SK-N-SH (cell line): ENCODE results near the gene BICC1. TPM values are rescaled to one million over a fixed set of nuclear protein-coding genes. Genes with fewer than 3 reads are reported as not detected.

Experiments
- CTCF ChIA-PET: fragments of 300-600, 350-600 bp; formaldehyde crosslinking; extraction: SDS; loops from one replicate; lab custom pipeline; 2021; lab: Yijun Ruan, JAX
- POLR2A ChIA-PET: fragments of 350-600 bp; sonication (Branson Sonifier 250); formaldehyde crosslinking; extraction: SDS; loops from one replicate; lab custom pipeline; 2020; ENCODE audit warnings: antibody characterized with exemption, inconsistent platforms; lab: Yijun Ruan, JAX
- DNase-seq: peaks from one replicate; pipeline ENCODE4 v3.0.0; 2012
- H2AFZ ChIP-seq: fragments of 200-600 bp; sonication (generic); 2 replicates; pipeline ENCODE4 v1.8.1; 2016; ENCODE audit warnings: antibody characterized with exemption, mild to moderate bottlenecking, low read depth
- H3F3A ChIP-seq: fragments of 200-600 bp; sonication (generic); replicated peaks from 2 replicates; pipeline ENCODE3; 2016; ENCODE audit warnings: antibody characterized with exemption, mild to moderate bottlenecking; ENCODE audit not compliant: insufficient read depth
- H3K27ac ChIP-seq, 2 experiments: fragments of 200-500 bp in 1 of 2; fragments of 200-600 bp in 1 of 2; sonication (Bioruptor generic) in 1 of 2; sonication (generic), shearing (Covaris generic) in 1 of 2; 2 replicates each; pipeline versions ENCODE4 v1.5.1 to v1.6.1; 2014 to 2016; ENCODE audit warnings: low read depth in 2 of 2, inconsistent platforms in 1 of 2, low read length in 1 of 2, mild to moderate bottlenecking in 1 of 2, mixed read lengths in 1 of 2
- H3K27me3 ChIP-seq: fragments of 200-600 bp; sonication (generic), shearing (Covaris generic); 2 replicates; pipeline ENCODE4 v1.6.1; 2016; ENCODE audit warnings: mixed run types; ENCODE audit not compliant: insufficient read depth
- H3K36me3 ChIP-seq, 2 experiments: fragments of 200-500 bp in 1 of 2; fragments of 200-600 bp in 1 of 2; sonication (Bioruptor generic) in 1 of 2; sonication (generic) in 1 of 2; replicated peaks in 1 of 2; 2 replicates each; pipeline versions ENCODE3 to v1.5.1; 2014 to 2016; ENCODE audit warnings: low read length in 1 of 2, mild to moderate bottlenecking in 1 of 2; ENCODE audit not compliant: insufficient read depth in 2 of 2, control insufficient read depth in 1 of 2
- H3K4me1 ChIP-seq, 2 experiments: fragments of 200-500 bp in 1 of 2; fragments of 200-600 bp in 1 of 2; sonication (Bioruptor generic) in 1 of 2; sonication (generic), shearing (Covaris generic) in 1 of 2; 2 replicates each; pipeline versions ENCODE4 v1.5.1 to v1.6.1; 2014 to 2016; ENCODE audit warnings: low read depth in 1 of 2, low read length in 1 of 2, mixed run types in 1 of 2; ENCODE audit not compliant: insufficient read depth in 2 of 2, control insufficient read depth in 1 of 2
- H3K4me2 ChIP-seq: fragments of 200-600 bp; sonication (generic), shearing (Covaris generic); 2 replicates; pipeline ENCODE4 v1.6.1; 2017; ENCODE audit warnings: mixed run types
- H3K4me3 ChIP-seq, 2 experiments: fragments of 200-500 bp in 1 of 2; fragments of 200-600 bp in 1 of 2; sonication (Bioruptor generic) in 1 of 2; sonication (generic), shearing (Covaris generic) in 1 of 2; 2 replicates each; pipeline versions ENCODE4 v1.5.1 to v1.8.1; 2014 to 2016; ENCODE audit warnings: low read depth in 2 of 2, inconsistent platforms in 1 of 2, low read length in 1 of 2, mild to moderate bottlenecking in 1 of 2, mixed read lengths in 1 of 2, moderate library complexity in 1 of 2
- H3K79me2 ChIP-seq: fragments of 200-600 bp; sonication (generic); 2 replicates; pipeline ENCODE4 v1.8.1; 2017; ENCODE audit warnings: mild to moderate bottlenecking; ENCODE audit not compliant: insufficient read depth
- H3K9ac ChIP-seq: fragments of 200-600 bp; sonication (generic); 2 replicates; pipeline ENCODE4 v1.6.1; 2017; ENCODE audit warnings: mixed run types
- H3K9me2 ChIP-seq: fragments of 200-600 bp; sonication (generic); 2 replicates; pipeline ENCODE4 v1.6.1; 2017; ENCODE audit warnings: mixed run types
- H3K9me3 ChIP-seq: fragments of 200-600 bp; sonication (generic); 2 replicates; pipeline ENCODE4 v1.6.1; 2017; ENCODE audit warnings: mixed run types, mild to moderate bottlenecking, moderate library complexity
- H4K20me1 ChIP-seq: fragments of 200-600 bp; sonication (generic); 2 replicates; pipeline ENCODE4 v1.6.1; 2017; ENCODE audit warnings: mild to moderate bottlenecking, mixed run types; ENCODE audit not compliant: insufficient read depth
- CHD2 ChIP-seq: fragments of 150-350 bp; IDR thresholded peaks from 2 replicates; pipeline ENCODE4 v1.6.1; 2018; ENCODE audit warnings: low read length; ENCODE audit not compliant: partially characterized antibody
- EP300 ChIP-seq, 2 experiments: IDR thresholded peaks; 2 replicates each; pipeline versions ENCODE4 v1.4.0 to v1.6.1; 2012; ENCODE audit warnings: borderline replicate concordance in 1 of 2, low read depth in 1 of 2, low read length in 1 of 2
- IRF3 ChIP-seq: fragments of 150-350 bp; IDR thresholded peaks from 2 replicates; pipeline ENCODE4 v1.6.1; 2016; ENCODE audit warnings: mild to moderate bottlenecking, low read depth, low read length
- JUND ChIP-seq: IDR thresholded peaks from 2 replicates; pipeline ENCODE4 v1.4.0; 2012
- MEF2A ChIP-seq: IDR thresholded peaks from 2 replicates; pipeline ENCODE4 v1.4.0; 2012; ENCODE audit warnings: low read depth, borderline replicate concordance
- NFIC ChIP-seq: IDR thresholded peaks from 2 replicates; pipeline ENCODE4 v1.4.0; 2012; ENCODE audit warnings: borderline replicate concordance
- NRF1 ChIP-seq: IDR thresholded peaks from 2 replicates; pipeline ENCODE4 v1.6.1; 2012; ENCODE audit warnings: low read depth, mild to moderate bottlenecking, low read length
- PBX3 ChIP-seq: IDR thresholded peaks from 2 replicates; pipeline ENCODE4; 2012
- TCF12 ChIP-seq: IDR thresholded peaks from 2 replicates; pipeline ENCODE4 v1.4.0; 2012
- TEAD4 ChIP-seq: IDR thresholded peaks from 2 replicates; pipeline ENCODE4 v1.4.0; 2012; ENCODE audit warnings: mild to moderate bottlenecking, borderline replicate concordance; ENCODE audit not compliant: insufficient read depth
- ZBTB33 ChIP-seq: IDR thresholded peaks from 2 replicates; pipeline ENCODE4 v1.4.0; 2012; ENCODE audit warnings: low read depth, borderline replicate concordance
- WGBS: methylation state at CpG from one replicate; pipeline ENCODE4 v1.1.6; 2017; ENCODE audit warnings: low lambda C conversion rate; 5-methylcytosine and 5-hydroxymethylcytosine counted together
- polyA plus RNA-seq, 3 experiments: library from polyadenylated mRNA; depleted of rRNA; stranded (reverse); fragments of >200 nt; gene quantifications; 2 replicates each; pipeline ENCODE4 v1.2.3, GENCODE V29; 2012

The BICC1 gene
- polyA plus RNA-seq, 1 of the 3 experiments (the other 2 are of a cell fraction): 1.5 TPM

- Histone ChIP-seq H3K79me2 (no peaks in the 10 kb centered on the region), H3K4me1 (peaks cover 15 to 30% of the 10 kb centered on the region in 2 experiments), H3K27me3 (no peaks in the 10 kb centered on the region), H3F3A (peaks cover 13% of the 10 kb centered on the region)
- TF ChIP-seq TCF12 (peak; percentile 52; the same call in 1 of the 2 replicates), JUND (peak; percentile 43), NFIC (peak; percentile 77), CHD2 (no peak), ZBTB33 (no peak), TEAD4 (0 out of 2 replicates have a peak, but pooled peaks have one; percentile 18)
- TF ChIP-seq, all 33 proteins: peak for 4
- ChIA-PET POLR2A (no interaction called here), CTCF (interaction anchor here (1.1 kb wide), 2 partner anchors 53 to 63 kb away, joined by 3 read pairs; no protein-coding TSS in a partner anchor)
- Histone ChIP-seq H3K9me3 (no peaks in the 10 kb centered on the region), H2AFZ (no peak overlapping the region), H3K9me2 (no peaks in the 10 kb centered on the region), H3K27ac (peak overlapping the region; percentile 72 to 88), H4K20me1 (no peaks in the 10 kb centered on the region), H3K4me2 (peak overlapping the region; percentile 67), H3K36me3 (no peaks in the 10 kb centered on the region), H3K9ac (peak overlapping the region; percentile 39; the same call in 1 of the 2 replicates), H3K4me3 (peak overlapping the region in 1 of 2 experiments; percentile 22; a peak in 2 of 4 replicates)
- no peak for DNase-seq
- WGBS: 89% methylated on average over 1 of the region's 1 CpG
These were observed 191.6 kb downstream of the BICC1 start for GRCh38 chr10:58704226-58704625.

GRCh38 chr10:58704671-58705141, 192.0 kb downstream of the BICC1 start:
- no peaks in the 10 kb centered on the region for H3K36me3 ChIP-seq
- H3F3A ChIP-seq: peaks cover 13% of the 10 kb centered on the region
- peak overlapping the region; percentile 72 to 88 for H3K27ac ChIP-seq
- peak overlapping the region; percentile 30; the same call in 1 of the 2 replicates for H2AFZ ChIP-seq
- ChIA-PET CTCF (interaction anchor here (1.1 kb wide), 2 partner anchors 54 to 63 kb away, joined by 3 read pairs; no protein-coding TSS in a partner anchor), POLR2A (no interaction called here)
- H3K4me2 ChIP-seq: peak overlapping the region; percentile 67
- no peaks in the 10 kb centered on the region for H3K27me3 ChIP-seq
- no peak for DNase-seq
- TF ChIP-seq CHD2 (no peak), MEF2A (peak; percentile 43; the same call in 1 of the 2 replicates), NFIC (peak; percentile 27; the same call in 1 of the 2 replicates), PBX3 (0 out of 2 replicates have a peak, but pooled peaks have one; percentile 12), TCF12 (peak; percentile 59; the same call in 1 of the 2 replicates), IRF3 (no peak), EP300 (IDR thresholded peaks at IDR 0.05; ENCODE audit: borderline replicate concordance in 1 of 2, low read depth in 1 of 2, low read length in 1 of 2) (peak in 1 of 2 experiments; percentile 14; a peak in 1 of 4 replicates), NRF1 (no peak)
- TF ChIP-seq, all 33 proteins: peak for 5
- H3K4me3 ChIP-seq: peak overlapping the region; percentile 1 to 22; a peak in 2 of 4 replicates
- WGBS: 13% methylated on average over 5 of the region's 5 CpGs
- H3K9me2 ChIP-seq: no peaks in the 10 kb centered on the region
- no peaks in the 10 kb centered on the region for H3K9me3 ChIP-seq
- H3K79me2 ChIP-seq: no peaks in the 10 kb centered on the region
- H3K9ac ChIP-seq: peak overlapping the region; percentile 39; the same call in 1 of the 2 replicates
- peaks cover 14 to 30% of the 10 kb centered on the region in 2 experiments for H3K4me1 ChIP-seq
- no peaks in the 10 kb centered on the region for H4K20me1 ChIP-seq
